ENCODE results near the gene CCDC198. TPM values are rescaled to one million over a fixed set of nuclear protein-coding genes. Genes with fewer than 3 reads are reported as not detected.

Gene CCDC198
- polyA plus RNA-seq, 1 experiment, result not detected

DNA sequence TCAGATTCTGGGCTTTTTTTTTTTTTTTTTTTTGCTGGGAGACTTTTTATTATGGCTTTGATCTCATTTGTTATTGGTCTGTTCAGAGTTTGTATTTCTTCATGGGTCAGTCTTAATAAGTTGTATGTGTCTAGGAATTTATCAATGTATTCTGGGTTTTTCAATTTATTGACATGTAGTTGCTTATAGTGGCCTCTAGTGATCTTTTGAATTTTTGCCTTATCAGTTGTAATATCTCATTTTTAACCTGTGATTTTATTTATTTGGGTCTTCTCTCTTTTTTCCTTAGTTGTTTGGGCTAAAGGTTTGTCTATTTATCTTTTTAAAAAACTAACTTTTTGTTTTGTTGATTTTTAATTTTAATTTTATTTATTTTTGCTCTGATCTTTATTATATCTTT, 57.7 kb downstream of the CCDC198 start:
- POLR2A ChIA-PET, result no interaction called here
- CTCF ChIA-PET, result no interaction called here
- TF ChIP-seq, protein P1, sequence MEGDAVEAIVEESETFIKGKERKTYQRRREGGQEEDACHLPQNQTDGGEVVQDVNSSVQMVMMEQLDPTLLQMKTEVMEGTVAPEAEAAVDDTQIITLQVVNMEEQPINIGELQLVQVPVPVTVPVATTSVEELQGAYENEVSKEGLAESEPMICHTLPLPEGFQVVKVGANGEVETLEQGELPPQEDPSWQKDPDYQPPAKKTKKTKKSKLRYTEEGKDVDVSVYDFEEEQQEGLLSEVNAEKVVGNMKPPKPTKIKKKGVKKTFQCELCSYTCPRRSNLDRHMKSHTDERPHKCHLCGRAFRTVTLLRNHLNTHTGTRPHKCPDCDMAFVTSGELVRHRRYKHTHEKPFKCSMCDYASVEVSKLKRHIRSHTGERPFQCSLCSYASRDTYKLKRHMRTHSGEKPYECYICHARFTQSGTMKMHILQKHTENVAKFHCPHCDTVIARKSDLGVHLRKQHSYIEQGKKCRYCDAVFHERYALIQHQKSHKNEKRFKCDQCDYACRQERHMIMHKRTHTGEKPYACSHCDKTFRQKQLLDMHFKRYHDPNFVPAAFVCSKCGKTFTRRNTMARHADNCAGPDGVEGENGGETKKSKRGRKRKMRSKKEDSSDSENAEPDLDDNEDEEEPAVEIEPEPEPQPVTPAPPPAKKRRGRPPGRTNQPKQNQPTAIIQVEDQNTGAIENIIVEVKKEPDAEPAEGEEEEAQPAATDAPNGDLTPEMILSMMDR (IDR thresholded peaks at IDR 0.05; ENCODE audit: insufficient read depth, low read depth, low read length), result no peak
- Histone ChIP-seq H3K27me3 (ENCODE audit: control insufficient read depth, insufficient read depth, low read length) (no peaks in the 10 kb centered on the region), H3K4me3 (ENCODE audit: low read depth, low read length) (no peak overlapping the region), H3K36me3 (ENCODE audit: control insufficient read depth, insufficient read depth, low read length) (no peaks in the 10 kb centered on the region)
- DNase-seq (ENCODE audit: low read depth), result no peak

DNA sequence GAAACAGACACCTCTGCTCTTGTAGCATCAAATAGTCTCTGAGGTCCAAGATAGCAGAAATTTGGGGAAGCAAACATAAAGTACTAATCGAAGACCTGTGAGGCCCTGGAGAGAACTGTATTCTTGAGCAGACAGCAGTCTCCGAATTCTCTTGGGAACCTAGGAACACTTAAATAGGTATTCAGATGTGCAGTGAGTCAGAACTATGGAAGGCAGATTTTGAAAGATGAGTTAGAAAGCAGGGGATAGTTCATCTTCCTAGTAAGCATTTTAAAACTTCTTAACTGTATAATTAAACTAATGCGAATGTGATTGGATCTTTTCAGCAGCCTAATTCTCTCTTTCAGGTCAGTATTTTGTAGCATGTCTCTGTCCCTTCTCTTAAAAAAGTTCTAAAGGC, 72.7 kb downstream of the CCDC198 start:
- TF ChIP-seq, protein P1 (IDR thresholded peaks at IDR 0.05; ENCODE audit: insufficient read depth, low read depth, low read length), result no peak
- ChIA-PET POLR2A (no interaction called here), CTCF (no interaction called here)
- no peaks in the 10 kb centered on the region for H3K36me3 ChIP-seq (ENCODE audit: control insufficient read depth, insufficient read depth, low read length)
- H3K4me3 ChIP-seq (ENCODE audit: low read depth, low read length), result no peak overlapping the region
- DNase-seq (ENCODE audit: low read depth), result no peak
- no peaks in the 10 kb centered on the region for H3K27me3 ChIP-seq (ENCODE audit: control insufficient read depth, insufficient read depth, low read length)

DNA sequence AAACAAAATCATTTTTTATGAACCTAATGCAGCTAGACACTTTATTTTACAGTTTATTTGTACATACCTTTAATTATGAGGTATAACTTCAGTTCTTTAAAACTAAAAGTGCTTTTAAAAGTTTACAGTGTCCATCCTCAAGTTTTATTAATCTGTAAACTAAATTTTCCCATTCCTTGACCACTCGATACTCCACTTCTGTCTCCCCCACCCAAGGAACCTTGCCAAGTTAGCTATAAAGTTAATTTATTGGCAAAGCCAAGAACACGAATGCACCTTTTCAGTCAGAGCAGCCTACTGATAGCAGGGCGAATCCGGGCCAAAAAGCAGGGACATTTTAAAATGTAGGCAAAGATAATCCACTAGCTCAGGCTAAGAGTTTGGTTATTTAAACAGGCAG, 73.6 kb downstream of the CCDC198 start:
- no peak overlapping the region for H3K4me3 ChIP-seq (ENCODE audit: low read depth, low read length)
- CTCF ChIA-PET, result no interaction called here
- POLR2A ChIA-PET, result no interaction called here
- TF ChIP-seq, protein P1 (IDR thresholded peaks at IDR 0.05; ENCODE audit: insufficient read depth, low read depth, low read length), result no peak
- no peaks in the 10 kb centered on the region for H3K36me3 ChIP-seq (ENCODE audit: control insufficient read depth, insufficient read depth, low read length)
- DNase-seq (ENCODE audit: low read depth), result no peak
- H3K27me3 ChIP-seq (ENCODE audit: control insufficient read depth, insufficient read depth, low read length), result no peaks in the 10 kb centered on the region

Other genes starting within 250 kb of the CCDC198 start
- gene EXOC5, start 225.0 kb downstream of the CCDC198 start, polyA plus RNA-seq (2011; rRNA removed), result 24.0 and 52.4 TPM in 2 replicates
- 17.9 and 36.1 TPM in 2 replicates for gene AP5M1, start 224.9 kb downstream of the CCDC198 start, polyA plus RNA-seq (2011; rRNA removed)
- gene NAA30, start 103.3 kb downstream of the CCDC198 start, polyA plus RNA-seq (2011; rRNA removed), result 7.0 and 11.7 TPM in 2 replicates

Measured in BJ (cell line).